HEK293T (cell line): ENCODE results near the gene DCAF8L1.
"Not testable (repeated sequence)": the region's sequence is repeated elsewhere in the genome, so short reads cannot be mapped to it uniquely, and the experiment has no call there.

ENCODE experiments used
- CTCF ChIA-PET: fragments of 350-600 bp; formaldehyde crosslinking; extraction: SDS; loops from one replicate; lab custom pipeline; 2021; ENCODE audit warnings: antibody characterized with exemption, inconsistent platforms; lab: Yijun Ruan, JAX
- POLR2A ChIA-PET: fragments of 350-600 bp; formaldehyde crosslinking; extraction: SDS; loops from one replicate; lab custom pipeline; 2020; ENCODE audit warnings: antibody characterized with exemption, inconsistent platforms; lab: Yijun Ruan, JAX
- DNase-seq: peaks from one replicate; pipeline ENCODE4 v3.0.0; 2012; ENCODE audit warnings: mixed read lengths; ENCODE audit errors: extremely low spot score
- ARNT ChIP-seq: fragments of 450-650 bp; IDR thresholded peaks from 2 replicates; pipeline ENCODE4 v1.6.1; 2017; ENCODE audit warnings: mild to moderate bottlenecking
- BHLHE40 ChIP-seq: fragments of 450-650 bp; IDR thresholded peaks from 2 replicates; pipeline ENCODE4 v1.6.1; 2016; ENCODE audit warnings: mild to moderate bottlenecking, moderate library complexity, borderline replicate concordance
- CTBP1 ChIP-seq: fragments of 450-650 bp; IDR thresholded peaks from 2 replicates; pipeline ENCODE4 v1.6.1; 2016; ENCODE audit warnings: borderline replicate concordance
- ELF4 ChIP-seq: fragments of 450-650 bp; IDR thresholded peaks from 2 replicates; pipeline ENCODE4 v1.6.1; 2017; ENCODE audit warnings: antibody characterized with exemption
- FOXA1 ChIP-seq: fragments of 450-650 bp; IDR thresholded peaks from 2 replicates; pipeline ENCODE4 v1.6.1; 2016; ENCODE audit warnings: mild to moderate bottlenecking
- FOXK2 ChIP-seq: fragments of 450-650 bp; IDR thresholded peaks from 2 replicates; pipeline ENCODE4 v1.6.1; 2016; ENCODE audit warnings: mild to moderate bottlenecking
- FOXM1 ChIP-seq: fragments of 450-650 bp; IDR thresholded peaks from 2 replicates; pipeline ENCODE4 v1.6.1; 2017; ENCODE audit warnings: mild to moderate bottlenecking, borderline replicate concordance
- HDGF ChIP-seq: fragments of 450-650 bp; IDR thresholded peaks from 2 replicates; pipeline ENCODE4 v1.6.1; 2017; ENCODE audit warnings: antibody characterized with exemption, borderline replicate concordance
- L3MBTL2 ChIP-seq: fragments of 450-650 bp; conservative IDR thresholded peaks from 2 replicates; pipeline ENCODE4 v1.6.1; 2016; ENCODE audit warnings: mild to moderate bottlenecking
- LEF1 ChIP-seq: fragments of 450-650 bp; IDR thresholded peaks from 2 replicates; pipeline ENCODE4 v1.6.1; 2017; ENCODE audit warnings: mild to moderate bottlenecking, borderline replicate concordance
- NFRKB ChIP-seq: fragments of 450-650 bp; IDR thresholded peaks from 2 replicates; pipeline ENCODE4 v1.6.1; 2016; ENCODE audit warnings: mild to moderate bottlenecking, moderate library complexity
- SP1 ChIP-seq: fragments of 450-650 bp; IDR thresholded peaks from 2 replicates; pipeline ENCODE4 v1.6.1; 2017
- SUZ12 ChIP-seq: fragments of 450-650 bp; IDR thresholded peaks from 2 replicates; pipeline ENCODE4 v1.6.1; 2016; ENCODE audit warnings: mild to moderate bottlenecking
- TARDBP ChIP-seq: fragments of 450-650 bp; IDR thresholded peaks from 2 replicates; pipeline ENCODE4 v1.6.1; 2016
- ZNF384 ChIP-seq: fragments of 450-650 bp; IDR thresholded peaks from 2 replicates; pipeline ENCODE4 v1.6.1; 2016
- TF ChIP-seq, protein P1 (sequence below): fragments of 450-650 bp; IDR thresholded peaks from 2 replicates; pipeline ENCODE4 v1.6.1; 2016

Gene DCAF8L1

DNA sequence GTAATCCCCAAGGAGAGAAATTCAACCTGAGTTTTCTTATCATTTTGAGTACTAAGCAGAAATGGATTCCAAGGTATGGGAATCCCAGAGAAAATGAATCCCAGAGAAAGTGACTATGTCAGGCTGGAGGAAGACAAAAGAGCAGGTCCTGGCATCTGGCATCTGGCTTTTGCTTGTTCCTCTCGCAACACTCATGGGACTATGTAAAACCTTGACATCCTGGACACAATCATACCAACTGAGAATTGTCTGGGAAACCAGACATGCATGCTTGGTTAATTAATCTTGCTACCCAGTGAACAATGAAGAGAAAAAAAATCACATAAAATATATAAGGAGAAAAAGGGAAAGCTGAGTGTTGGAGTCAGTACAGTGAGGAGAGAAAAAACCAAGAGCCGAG, 12.9 kb downstream of the DCAF8L1 start:
- CTCF ChIA-PET: no interaction called here
- TF ChIP-seq SUZ12: no peak
- no peak for TF ChIP-seq TARDBP
- TF ChIP-seq, protein P1, sequence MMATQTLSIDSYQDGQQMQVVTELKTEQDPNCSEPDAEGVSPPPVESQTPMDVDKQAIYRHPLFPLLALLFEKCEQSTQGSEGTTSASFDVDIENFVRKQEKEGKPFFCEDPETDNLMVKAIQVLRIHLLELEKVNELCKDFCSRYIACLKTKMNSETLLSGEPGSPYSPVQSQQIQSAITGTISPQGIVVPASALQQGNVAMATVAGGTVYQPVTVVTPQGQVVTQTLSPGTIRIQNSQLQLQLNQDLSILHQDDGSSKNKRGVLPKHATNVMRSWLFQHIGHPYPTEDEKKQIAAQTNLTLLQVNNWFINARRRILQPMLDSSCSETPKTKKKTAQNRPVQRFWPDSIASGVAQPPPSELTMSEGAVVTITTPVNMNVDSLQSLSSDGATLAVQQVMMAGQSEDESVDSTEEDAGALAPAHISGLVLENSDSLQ: no peak
- TF ChIP-seq LEF1: no peak
- no peak for TF ChIP-seq L3MBTL2
- no peak for TF ChIP-seq SP1
- TF ChIP-seq FOXK2: no peak
- POLR2A ChIA-PET: no interaction called here
- DNase-seq: no peak

DNA sequence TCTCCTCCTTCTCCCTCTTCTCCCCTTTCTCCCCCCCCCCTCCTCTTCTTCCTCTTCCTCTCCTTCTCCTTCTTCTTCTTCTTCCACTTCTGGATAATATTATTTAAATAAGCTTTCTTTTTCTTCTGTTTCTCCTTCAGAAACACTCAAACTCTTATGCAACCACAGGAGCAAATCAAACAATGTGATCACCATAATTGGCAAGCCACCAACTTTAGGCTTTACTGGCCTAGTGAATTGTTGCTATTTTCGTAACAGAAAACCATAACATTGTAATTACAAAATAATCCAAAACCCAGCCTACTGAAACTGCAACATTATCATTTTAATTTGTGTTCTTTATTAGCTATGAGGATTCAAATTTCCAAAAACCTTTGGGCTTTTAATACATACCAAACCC, 14.3 kb downstream of the DCAF8L1 start:
- ChIA-PET POLR2A (no interaction called here), CTCF (no interaction called here)
- DNase-seq: no peak
- no peak for TF ChIP-seq ELF4
- no peak for TF ChIP-seq SUZ12
- no peak for TF ChIP-seq FOXM1
- no peak for TF ChIP-seq CTBP1
- no peak for TF ChIP-seq HDGF
- TF ChIP-seq SP1: no peak
- TF ChIP-seq L3MBTL2: no peak
- no peak for TF ChIP-seq FOXA1
- TF ChIP-seq BHLHE40: no peak
- TF ChIP-seq, protein P1: no peak
- TF ChIP-seq NFRKB: no peak
- no peak for TF ChIP-seq LEF1
- no peak for TF ChIP-seq ARNT
- no peak for TF ChIP-seq TARDBP
- TF ChIP-seq FOXK2: no peak
- TF ChIP-seq ZNF384: no peak

DNA sequence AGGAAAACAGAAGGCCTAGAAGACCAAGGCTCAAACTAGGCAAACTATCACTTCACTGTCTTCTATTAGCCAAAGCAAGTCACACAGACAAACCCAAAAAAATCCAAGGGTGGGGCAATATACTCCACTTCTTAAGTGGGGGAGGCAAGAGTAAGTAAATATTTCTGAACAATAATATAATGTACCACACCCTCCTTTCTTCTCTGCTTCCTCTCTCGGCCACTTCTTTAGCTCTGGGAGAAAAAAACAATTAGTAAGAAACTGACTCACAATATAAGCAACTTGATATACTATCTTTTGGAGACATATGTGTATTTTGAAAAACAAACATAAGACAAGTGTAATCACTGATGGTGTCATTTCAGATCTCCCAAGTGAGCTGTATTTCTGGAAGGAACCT, 14.8 kb downstream of the DCAF8L1 start:
- ChIA-PET POLR2A (no interaction called here), CTCF (no interaction called here)
- no peak for TF ChIP-seq SP1
- no peak for TF ChIP-seq FOXK2
- no peak for TF ChIP-seq LEF1
- no peak for TF ChIP-seq NFRKB
- TF ChIP-seq, protein P1: no peak
- TF ChIP-seq BHLHE40: no peak
- TF ChIP-seq SUZ12: no peak
- TF ChIP-seq ARNT: no peak
- no peak for TF ChIP-seq L3MBTL2
- TF ChIP-seq CTBP1: no peak
- TF ChIP-seq FOXA1: no peak
- no peak for TF ChIP-seq ZNF384
- no peak for TF ChIP-seq HDGF
- no peak for TF ChIP-seq TARDBP
- TF ChIP-seq ELF4: no peak
- TF ChIP-seq FOXM1: no peak
- DNase-seq: no peak

DNA sequence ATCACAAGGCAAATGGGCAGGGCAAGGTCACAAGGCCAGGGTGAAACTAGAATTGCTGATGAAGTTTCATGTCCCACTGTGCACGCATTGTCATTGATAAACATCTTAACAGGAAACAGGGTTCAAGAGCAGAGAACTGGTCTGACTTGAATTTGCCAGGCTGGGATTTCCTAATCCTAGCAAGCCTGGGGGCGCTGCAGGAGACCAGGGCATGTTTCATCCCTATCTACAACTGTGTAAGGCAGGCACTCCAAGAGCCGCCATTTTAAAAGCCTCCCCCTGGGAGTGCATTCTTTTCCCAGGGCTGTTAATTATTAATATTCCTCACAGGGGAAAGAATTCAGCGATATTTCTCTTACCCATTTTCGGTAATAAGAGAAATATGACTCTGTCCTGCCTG, 15.9 kb downstream of the DCAF8L1 start:
- DNase-seq, CTCF ChIA-PET, POLR2A ChIA-PET: not testable (repeated sequence)

DNA sequence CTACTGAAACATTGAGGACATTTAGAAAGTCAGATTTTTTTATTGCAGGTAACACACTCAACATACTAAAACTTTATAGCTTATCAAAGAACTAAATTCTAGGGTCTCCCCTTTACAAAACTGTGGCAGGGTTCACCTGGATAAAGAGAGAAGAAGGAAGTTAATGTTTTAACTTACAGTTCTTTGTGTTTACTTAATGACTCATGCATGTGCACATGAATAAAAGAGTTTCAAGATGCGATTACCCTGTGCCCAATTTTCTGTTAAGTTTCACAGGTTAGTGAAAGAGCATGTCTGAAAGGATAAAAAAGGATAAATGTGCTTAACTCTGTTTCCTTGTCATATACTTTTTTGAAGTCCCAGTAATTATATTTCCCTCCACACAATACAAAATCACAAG, 16.8 kb downstream of the DCAF8L1 start:
- TF ChIP-seq FOXM1: no peak
- TF ChIP-seq NFRKB: no peak
- no peak for TF ChIP-seq SP1
- TF ChIP-seq BHLHE40: no peak
- no peak for TF ChIP-seq ELF4
- TF ChIP-seq ZNF384: no peak
- TF ChIP-seq ARNT: no peak
- TF ChIP-seq HDGF: no peak
- TF ChIP-seq TARDBP: no peak
- CTCF ChIA-PET: no interaction called here
- no peak for DNase-seq
- POLR2A ChIA-PET: no interaction called here

DNA sequence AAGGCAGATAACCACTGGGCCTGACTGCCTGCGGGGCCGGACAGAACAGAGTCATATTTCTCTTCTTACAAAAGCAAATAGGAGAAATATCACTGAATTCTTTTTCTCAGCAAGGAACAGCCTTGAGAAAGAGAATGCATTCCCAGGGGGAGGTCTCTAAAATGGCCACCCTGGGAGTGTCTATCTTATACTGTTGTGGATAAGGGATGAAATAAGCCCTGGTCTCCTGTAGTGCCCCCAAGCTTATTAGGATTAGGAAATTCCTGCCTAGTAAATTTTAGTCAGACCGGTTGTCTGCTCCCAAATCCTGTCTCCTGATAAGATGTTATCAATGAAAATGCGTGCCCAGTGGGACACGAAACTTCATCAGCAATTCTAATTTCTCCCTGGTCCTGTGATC, 20.8 kb downstream of the DCAF8L1 start:
- DNase-seq, CTCF ChIA-PET, POLR2A ChIA-PET: not testable (repeated sequence)

DNA sequence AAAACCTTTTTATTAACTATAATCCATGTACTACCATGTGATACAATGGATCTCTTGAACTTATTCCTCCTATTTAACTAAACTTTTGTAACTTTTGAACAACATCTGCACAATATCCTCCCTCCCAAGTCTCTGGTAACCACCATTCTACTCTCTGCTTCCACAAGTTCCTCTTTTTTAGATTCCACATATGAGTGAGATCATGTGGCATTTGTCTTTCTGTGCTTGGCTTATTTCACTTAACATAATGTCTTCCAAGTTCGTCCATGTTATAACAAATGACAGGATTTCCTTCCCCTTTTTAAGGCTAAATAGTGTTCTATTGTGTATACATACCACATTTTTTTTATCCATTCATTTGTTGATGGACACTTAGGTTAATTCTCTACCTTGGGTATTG, 28.1 kb downstream of the DCAF8L1 start:
- TF ChIP-seq, protein P1: no peak
- TF ChIP-seq TARDBP (no peak), SP1 (no peak)
- DNase-seq: no peak
- POLR2A ChIA-PET: no interaction called here
- CTCF ChIA-PET: no interaction called here
